Dedifferentiated amniotic fluid mesenchymal stem cell (primary cell): ENCODE results near the gene ARID3A.
"Not testable (repeated sequence)": the region's sequence is repeated elsewhere in the genome, so short reads cannot be mapped to it uniquely, and the experiment has no call there.

Source experiments
- DNase-seq: peaks from one replicate; pipeline ENCODE4 v3.0.0-alpha.2; 2016; ENCODE audit errors: extremely low spot score

Gene ARID3A

DNA sequence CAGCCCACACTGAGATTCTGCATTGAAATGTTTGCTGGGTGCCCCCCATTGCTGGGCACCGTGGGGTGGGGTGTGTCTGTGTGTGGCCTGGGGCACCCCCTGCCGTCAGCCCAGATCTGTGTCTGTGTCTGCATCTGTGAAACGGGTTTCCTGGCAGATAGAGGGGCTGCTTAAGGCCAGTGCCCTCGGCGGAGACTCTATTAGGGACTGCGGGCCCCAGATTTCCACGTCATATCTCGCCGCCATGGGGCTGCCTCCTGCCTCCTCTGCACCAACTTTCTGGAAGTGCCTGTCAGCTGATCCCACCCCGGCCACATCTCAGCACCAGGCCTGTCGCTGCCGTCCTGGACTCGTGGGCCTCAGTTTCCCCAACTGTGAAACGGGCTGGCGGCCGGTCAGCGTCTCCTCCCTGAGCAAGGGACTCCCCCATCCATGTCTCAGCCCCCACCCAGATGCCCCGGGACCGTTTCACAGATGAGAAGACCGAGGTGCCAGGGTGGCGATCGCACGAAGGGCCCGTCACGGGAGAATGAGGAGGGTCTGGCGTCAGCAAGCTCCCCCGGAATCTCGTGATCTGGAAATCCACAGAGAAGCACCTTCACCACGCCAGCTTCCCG lies 21.4 kb downstream of the ARID3A start:
- DNase-seq, result no peak

- no peak for DNase-seq
These were observed 22.1 kb downstream of the ARID3A start for GRCh38 chr19:947707-948539.

- DNase-seq, result no peak
These were observed 23.1 kb downstream of the ARID3A start for GRCh38 chr19:948842-949496.

GRCh38 chr19:950352-951066 lies 24.7 kb downstream of the ARID3A start:
- no peak for DNase-seq

GRCh38 chr19:952049-952679 lies 26.3 kb downstream of the ARID3A start:
- DNase-seq, result no peak

- no peak for DNase-seq
These were observed 27.0 kb downstream of the ARID3A start for GRCh38 chr19:952680-953444.

- no peak for DNase-seq
These were observed 27.8 kb downstream of the ARID3A start for GRCh38 chr19:953445-954271.

DNA sequence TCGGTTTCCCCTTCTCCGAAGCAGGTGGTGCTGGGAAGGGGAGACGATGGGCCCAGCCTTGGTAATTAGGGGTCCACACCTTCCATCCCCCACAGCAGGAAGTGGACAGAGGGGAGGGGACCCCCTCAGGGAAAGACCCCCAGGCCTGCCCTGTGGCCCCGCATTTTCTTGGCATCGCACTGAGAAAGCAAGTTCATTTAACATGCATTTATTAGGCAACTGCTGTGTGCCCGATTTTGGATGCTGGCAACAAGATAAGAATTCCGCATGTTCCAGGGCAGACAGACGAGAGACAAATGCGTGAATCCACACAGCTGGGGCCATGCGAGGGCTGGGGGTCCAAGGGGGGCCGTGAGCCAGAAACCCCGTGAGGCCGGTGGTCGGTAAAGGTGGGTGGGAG lies 28.4 kb downstream of the ARID3A start:
- no peak for DNase-seq

GRCh38 chr19:954672-955494 lies 29.0 kb downstream of the ARID3A start:
- DNase-seq, result no peak

- no peak for DNase-seq
These were observed 30.2 kb downstream of the ARID3A start for GRCh38 chr19:955803-956765.

GRCh38 chr19:956766-957440 lies 31.1 kb downstream of the ARID3A start:
- DNase-seq, result no peak

GRCh38 chr19:957578-957977 lies 31.7 kb downstream of the ARID3A start:
- DNase-seq, result not testable (repeated sequence)

DNA sequence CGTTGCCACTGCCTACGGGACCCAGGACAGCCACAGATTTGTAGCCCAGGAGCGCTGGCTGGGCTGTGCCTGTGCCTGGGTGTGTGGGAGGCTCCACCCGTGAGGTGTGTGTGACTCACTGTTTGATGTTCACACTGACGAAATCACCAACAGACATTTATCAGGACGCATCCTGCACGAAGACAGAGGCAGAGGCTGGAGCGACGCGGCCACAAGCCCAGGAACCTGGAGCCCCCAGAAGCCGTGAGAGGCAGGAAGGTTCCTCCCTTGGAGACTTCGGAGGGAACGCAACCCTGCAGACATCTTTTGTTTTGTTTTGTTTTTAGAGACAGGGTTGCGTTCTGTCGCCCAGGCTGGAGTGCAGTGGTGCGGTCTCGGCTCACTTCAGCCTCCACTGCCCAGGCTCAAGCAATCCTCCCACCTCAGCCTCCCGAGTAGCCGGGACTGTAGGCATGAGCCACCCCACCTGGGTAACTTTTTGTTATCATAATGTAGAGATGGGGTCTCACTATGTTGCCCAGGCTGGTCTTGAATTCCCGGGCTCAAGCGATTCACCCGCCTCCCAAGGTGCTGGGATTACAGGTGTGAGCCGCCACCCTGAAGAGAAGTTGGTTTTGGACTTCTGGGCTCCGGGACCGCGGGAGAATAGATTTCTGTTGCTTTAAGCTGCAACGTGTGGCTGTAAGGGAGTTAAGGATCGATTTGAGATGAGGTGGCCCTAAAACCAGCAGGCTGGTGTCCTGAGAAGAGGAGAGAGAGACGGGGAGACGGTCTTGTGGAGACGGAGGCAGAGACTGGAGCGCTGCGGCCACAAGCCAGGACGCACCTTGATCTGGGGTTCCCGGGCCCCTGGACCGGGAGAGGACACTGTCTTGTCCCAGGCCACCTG lies 33.4 kb downstream of the ARID3A start:
- no peak for DNase-seq

GRCh38 chr19:960020-960419 lies 34.2 kb downstream of the ARID3A start:
- no peak for DNase-seq

DNA sequence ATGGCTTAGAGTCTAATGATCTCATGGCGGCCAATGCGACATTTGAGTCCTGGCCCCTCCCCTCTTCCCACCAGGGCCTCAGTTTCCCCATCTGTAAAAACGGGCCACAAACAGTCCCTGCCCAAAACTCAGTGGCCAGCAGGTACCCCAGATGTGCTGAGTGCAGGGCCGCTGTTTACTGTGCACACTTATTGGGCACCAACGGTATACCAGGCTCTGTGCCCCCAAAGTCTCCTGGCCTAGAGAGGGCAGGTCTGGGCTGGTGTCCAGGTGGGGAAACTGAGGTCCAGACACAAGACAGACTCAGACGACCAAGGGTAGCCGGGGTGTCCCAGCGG lies 34.7 kb downstream of the ARID3A start:
- DNase-seq, result no peak

- DNase-seq, result peak; percentile 22
These were observed 36.2 kb downstream of the ARID3A start for GRCh38 chr19:961866-962620.
